ENCODE data around the gene TRAPPC14. TPM values are rescaled to one million over a fixed set of nuclear protein-coding genes. Genes with fewer than 3 reads are reported as not detected.

Gene TRAPPC14
- total and polyA plus RNA-seq, 2 of the 8 experiments (the other 6 are each of a cell fraction or from before 2014, with no cell fraction given), result 11.9 to 22.1 TPM

DNA sequence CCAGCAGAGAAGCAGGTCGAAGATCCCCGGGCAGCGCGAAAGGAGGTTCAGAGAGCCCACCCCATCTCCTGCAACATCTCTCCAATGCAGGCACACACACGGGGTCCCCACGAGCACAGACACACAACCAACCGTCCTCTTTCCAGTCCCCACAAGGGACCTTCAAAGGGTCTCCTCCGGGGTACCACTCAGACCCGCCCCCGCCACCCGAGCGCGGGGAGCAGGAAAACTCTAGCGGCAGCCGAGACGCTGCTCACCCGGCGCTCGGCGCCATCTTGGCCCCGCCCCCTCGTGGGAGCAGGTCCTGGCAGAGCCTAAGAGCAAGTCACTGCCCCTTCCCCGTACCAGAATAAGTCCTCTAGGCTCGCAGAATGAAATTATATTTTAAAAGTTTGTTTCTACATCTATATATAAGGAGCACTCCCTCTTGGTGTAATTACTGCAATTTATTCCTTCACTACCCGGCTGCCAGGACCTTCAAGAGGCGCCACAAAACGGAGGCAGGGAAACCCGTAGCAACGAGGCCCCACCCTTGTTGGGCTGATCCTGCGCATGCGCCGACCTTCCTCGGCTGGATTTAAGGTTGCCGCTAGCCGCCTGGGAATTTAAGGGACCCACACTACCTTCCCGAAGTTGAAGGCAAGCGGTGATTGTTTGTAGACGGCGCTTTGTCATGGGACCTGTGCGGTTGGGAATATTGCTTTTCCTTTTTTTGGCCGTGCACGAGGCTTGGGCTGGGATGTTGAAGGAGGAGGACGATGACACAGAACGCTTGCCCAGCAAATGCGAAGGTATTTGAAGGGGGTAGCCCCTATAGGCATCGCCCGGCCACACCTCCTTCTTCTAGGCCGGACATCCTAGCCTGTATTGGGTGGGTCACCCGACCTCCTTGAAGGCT lies 39.2 kb downstream of the TRAPPC14 start, which contains the start of the genes CNPY4 and TAF6:
Gene CNPY4 (plus strand): TSS at position 563 of the 898 bp plus-strand sequence. CDS start 111 bp downstream, at position 674.
Gene TAF6 (minus strand): TSS at position 287 of the 898 bp plus-strand sequence. CDS start 5,149 bp downstream, outside the sequence.
- Histone ChIP-seq H3K27ac (ENCODE audit: low read depth, low read length) (peak within 1 kb of the TSS; percentile 88), H2BK12ac (ENCODE audit: low read depth, low read length) (peak within 1 kb of the TSS; percentile 80), H3K23me2 (ENCODE audit: low read depth, low read length) (peaks cover 8% of the 10 kb centered on the region), H4K5ac (ENCODE audit: insufficient read length, low read depth, low read length) (peak within 1 kb of the TSS; percentile 59), H3K9ac (replicated peaks in 1 of 4; ENCODE audit: extremely low read depth in 1 of 4, low read depth in 3 of 4, low read length in 3 of 4) (peak within 1 kb of the TSS; percentile 87 to 96 (median 88)), H2BK20ac (ENCODE audit: low read length) (no peak within 1 kb of the TSS), H3K4me1 (replicated peaks in 1 of 4; ENCODE audit: control insufficient read depth in 3 of 4, insufficient read depth in 4 of 4, low read length in 3 of 4) (peaks cover 0 to 5% (median 1%) of the 10 kb centered on the region in 4 experiments; a peak in 4 of 7 replicates), H3K23ac (ENCODE audit: insufficient read length) (no peak within 1 kb of the TSS), H3K36me3 (ENCODE audit: control insufficient read depth in 2 of 4, insufficient read depth in 4 of 4, low read length in 3 of 4) (no peaks in the 10 kb centered on the region), H3K79me2 (ENCODE audit: control insufficient read depth in 1 of 2, insufficient read depth in 2 of 2, low read length in 2 of 2) (peaks cover 0 to 6% of the 10 kb centered on the region in 2 experiments; a peak in 1 of 4 replicates), H4K8ac (ENCODE audit: extremely low read depth, insufficient read depth, low read length) (peak within 1 kb of the TSS; percentile 60), H3K79me1 (ENCODE audit: low read depth, low read length) (0 out of 2 replicates have a peak, but pooled peaks cover 4% of the 10 kb centered on the region), H4K20me1 (replicated peaks in 1 of 2; ENCODE audit: control insufficient read depth in 1 of 2, insufficient read depth in 2 of 2, low read length in 2 of 2) (peaks cover 0 to 1% of the 10 kb centered on the region in 2 experiments), H3K4ac (replicated peaks; ENCODE audit: insufficient read length, low read depth, low read length) (no peak within 1 kb of the TSS), H3K4me2 (ENCODE audit: insufficient read depth in 1 of 2, low read depth in 2 of 2, low read length in 2 of 2) (peak within 1 kb of the TSS; percentile 74 to 92), H3K9me3 (ENCODE audit: insufficient read depth in 2 of 2, low read depth in 1 of 2, low read length in 1 of 2) (no peaks in the 10 kb centered on the region), H2BK120ac (replicated peaks; ENCODE audit: low read depth, low read length) (no peak within 1 kb of the TSS), H3K18ac (ENCODE audit: extremely low read depth, low read length) (peak within 1 kb of the TSS; percentile 87), H3K27me3 (replicated peaks in 1 of 4; ENCODE audit: control insufficient read depth in 3 of 4, extremely low read depth in 1 of 4, insufficient read depth in 3 of 4, low read length in 3 of 4) (no peaks in the 10 kb centered on the region), H2BK5ac (ENCODE audit: low read depth, low read length) (peak within 1 kb of the TSS; percentile 46), H2BK15ac (ENCODE audit: low read length) (peak within 1 kb of the TSS; percentile 31; the same call in 1 of the 2 replicates), H3K56ac (replicated peaks; ENCODE audit: insufficient read length, low read depth, low read length) (peak within 1 kb of the TSS; percentile 42), H2AK5ac (ENCODE audit: low read depth, low read length) (no peak within 1 kb of the TSS), H3K4me3 (ENCODE audit: extremely low read depth in 1 of 4, insufficient read depth in 2 of 4, low read depth in 3 of 4, low read length in 4 of 4) (peak within 1 kb of the TSS; percentile 75 to 98 (median 94)), H2AFZ (ENCODE audit: low read length) (peak within 1 kb of the TSS; percentile 79; the same call in 1 of the 2 replicates), H3K14ac (ENCODE audit: insufficient read length) (no peak within 1 kb of the TSS), H4K91ac (replicated peaks; ENCODE audit: insufficient read length, low read length) (no peak within 1 kb of the TSS)
- DNase-seq (ENCODE audit: low read depth in 1 of 2, low spot score in 2 of 2) (peak; percentile 89 to 94), FAIRE-seq (no peak)
- CTCF ChIA-PET (ENCODE audit: partially characterized antibody), result interaction anchor here (1.0 to 1.6 kb wide), 2 partner anchors 11 to 15 kb away, joined by 3 to 10 read pairs; no protein-coding TSS in a partner anchor
- 1% methylated on average over 49 of the region's 49 CpGs; no CpG with 5 or more reads in 1 of the 2 experiments for WGBS, 2 experiments (ENCODE audit: extremely low coverage in 1 of 2, insufficient coverage in 1 of 2, insufficient read length in 1 of 2, insufficient replicate concordance in 2 of 2, low coverage in 1 of 2, low lambda C conversion rate in 2 of 2, missing lambda C conversion rate in 1 of 2)
- POLR2A ChIA-PET (ENCODE audit: partially characterized antibody), result interaction anchor here (0.5 to 19.1 kb wide), 9 partner anchors 8 to 155 kb away, joined by 3 to 414 read pairs (median 6); partner anchors contain the start of genes AP4M1, GAL3ST4 and MCM7
- no peak for TF ChIP-seq RFX5 (IDR thresholded peaks at IDR 0.05; ENCODE audit: borderline replicate concordance, low read depth, low read length)
- no peak for TF ChIP-seq SIRT6 (IDR thresholded peaks at IDR 0.05; ENCODE audit: low read length)
- TF ChIP-seq EP300 (IDR thresholded peaks at IDR 0.05; ENCODE audit: borderline replicate concordance in 1 of 2, low read depth in 2 of 2, low read length in 2 of 2), result no peak
- no peak for TF ChIP-seq RXRA (IDR thresholded peaks at IDR 0.05; ENCODE audit: insufficient read depth, low read depth, low read length)
- TF ChIP-seq CTBP2 (IDR thresholded peaks at IDR 0.05; ENCODE audit: borderline replicate concordance, insufficient read depth, insufficient read length, low read length), result no peak
- TF ChIP-seq MAFK (IDR thresholded peaks at IDR 0.05; ENCODE audit: low read depth, low read length), result no peak
- peak; percentile 91 for TF ChIP-seq PHF8 (conservative IDR thresholded peaks at IDR 0.05; ENCODE audit: low read depth, low read length)
- no peak for TF ChIP-seq BCL11A (IDR thresholded peaks at IDR 0.05; ENCODE audit: low read depth in 2 of 2, low read length in 2 of 2)
- TF ChIP-seq RBBP5 (IDR thresholded peaks at IDR 0.05; ENCODE audit: borderline replicate concordance, low read depth, low read length), result 0 out of 2 replicates have a peak, but pooled peaks have one; percentile 75
- no peak for TF ChIP-seq SIX5 (IDR thresholded peaks at IDR 0.05; ENCODE audit: low read depth, low read length)

All from H1 (cell line).